Natural killer cell (primary cell): ENCODE data around the gene SH3BP5. TPM values are rescaled to one million over a fixed set of nuclear protein-coding genes. Genes with fewer than 3 reads are reported as not detected.

Experiments
- ATAC-seq, 3 donors: fragments of 150-1000 bp in 2 of 3; fragments of 200-7000 bp in 1 of 3; cut with Tn5 transposase; 1 replicate in 1 of 3; 2 replicates in 2 of 3; pipeline ENCODE4 v1.10.0; 2021; ENCODE audit warnings: mild to moderate bottlenecking in 2 of 3, moderate library complexity in 2 of 3
- DNase-seq, 2 donors: peaks; one replicate each; pipeline versions ENCODE4 v3.0.0 to v3.0.0-alpha.2; 2013 to 2021; ENCODE audit warnings: mixed read lengths in 1 of 2
- H3K27ac ChIP-seq: one replicate; pipeline ENCODE4 v1.5.1; 2013; ENCODE audit warnings: mild to moderate bottlenecking, low read length
- H3K27me3 ChIP-seq: one replicate; pipeline ENCODE4 v1.6.1; 2013; ENCODE audit warnings: low read length; ENCODE audit not compliant: control insufficient read depth, insufficient read depth
- H3K36me3 ChIP-seq: one replicate; pipeline ENCODE4 v1.6.1; 2013; ENCODE audit warnings: low read length; ENCODE audit not compliant: control insufficient read depth, insufficient read depth
- H3K4me1 ChIP-seq: one replicate; pipeline ENCODE4 v1.6.1; 2013; ENCODE audit warnings: low read length; ENCODE audit not compliant: control insufficient read depth, insufficient read depth
- H3K4me3 ChIP-seq: one replicate; pipeline ENCODE4 v1.5.1; 2013; ENCODE audit warnings: low read length
- H3K9me3 ChIP-seq: one replicate; pipeline ENCODE4 v1.6.1; 2013; ENCODE audit warnings: low read length; ENCODE audit not compliant: control insufficient read depth, insufficient read depth
- H3K27ac Mint-ChIP-seq, 2 donors: one replicate each; pipeline ENCODE4 v1.8.0; 2022; ENCODE audit warnings: mild to moderate bottlenecking in 2 of 2, mixed read lengths in 2 of 2, moderate library complexity in 1 of 2
- H3K27me3 Mint-ChIP-seq, 2 donors: one replicate each; pipeline ENCODE4 v1.8.0; 2022; ENCODE audit warnings: low read depth in 2 of 2, mixed read lengths in 2 of 2
- H3K36me3 Mint-ChIP-seq: one replicate; pipeline ENCODE4 v1.8.0; 2022; ENCODE audit warnings: mixed read lengths
- H3K4me1 Mint-ChIP-seq, 2 donors: one replicate each; pipeline ENCODE4 v1.8.0; 2022; ENCODE audit warnings: mixed read lengths in 2 of 2
- H3K4me3 Mint-ChIP-seq: one replicate; pipeline ENCODE4 v1.8.0; 2022; ENCODE audit warnings: mild to moderate bottlenecking, moderate library complexity, mixed read lengths
- H3K9me3 Mint-ChIP-seq, 2 donors: one replicate each; pipeline ENCODE4 v1.8.0; 2022; ENCODE audit warnings: mixed read lengths in 2 of 2
- WGBS: methylation state at CpG from one replicate; pipeline ENCODE4 v1.1.7; 2013; ENCODE audit warnings: missing lambda C conversion rate; ENCODE audit not compliant: insufficient coverage; 5-methylcytosine and 5-hydroxymethylcytosine counted together
- intact Hi-C: fragments of 100-400 bp; cut with micrococcal nuclease; formaldehyde crosslinking; loops from one replicate; pipeline ENCODE4 v1.14.2; 2022
- total RNA-seq, 4 donors: library from RNA; stranded (reverse); fragments of 120-200 nt in 1 of 4; gene quantifications; one replicate each; pipeline versions ENCODE4 v1.2.3 to v1.2.4, GENCODE V29; 2013 to 2022
- TF ChIP-seq, protein P1 (sequence below): fragments of 200-600 bp; IDR thresholded peaks from one replicate; pipeline ENCODE4 v1.8.0; 2022; ENCODE audit warnings: antibody characterized with exemption

Gene SH3BP5
- total RNA-seq, 3 donors from 2014 or later (not counting 1 experiment from before 2014, with no cell fraction given), result 89.4 to 129 (median 91.0) TPM

DNA sequence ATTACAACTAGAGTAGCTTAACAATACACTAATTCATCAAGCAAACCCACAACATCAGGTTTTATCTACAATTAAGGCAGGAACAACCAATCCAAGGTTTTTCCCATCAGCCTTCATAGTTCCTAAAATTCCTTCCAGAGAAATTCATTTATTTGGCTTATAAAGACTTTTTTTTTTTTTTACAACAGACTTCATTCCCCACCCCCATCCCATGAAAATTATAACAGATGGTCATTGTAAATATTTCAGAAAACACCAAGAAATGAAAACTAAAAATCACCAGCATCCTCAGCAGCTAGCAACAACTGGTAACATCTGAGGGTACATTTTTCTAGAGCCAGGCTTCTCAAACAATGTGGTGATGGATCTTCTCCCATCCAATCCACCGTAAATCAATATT is 11.0 kb downstream of the SH3BP5 start:
- intact Hi-C loops, result no loop called here
- TF ChIP-seq, protein P1, sequence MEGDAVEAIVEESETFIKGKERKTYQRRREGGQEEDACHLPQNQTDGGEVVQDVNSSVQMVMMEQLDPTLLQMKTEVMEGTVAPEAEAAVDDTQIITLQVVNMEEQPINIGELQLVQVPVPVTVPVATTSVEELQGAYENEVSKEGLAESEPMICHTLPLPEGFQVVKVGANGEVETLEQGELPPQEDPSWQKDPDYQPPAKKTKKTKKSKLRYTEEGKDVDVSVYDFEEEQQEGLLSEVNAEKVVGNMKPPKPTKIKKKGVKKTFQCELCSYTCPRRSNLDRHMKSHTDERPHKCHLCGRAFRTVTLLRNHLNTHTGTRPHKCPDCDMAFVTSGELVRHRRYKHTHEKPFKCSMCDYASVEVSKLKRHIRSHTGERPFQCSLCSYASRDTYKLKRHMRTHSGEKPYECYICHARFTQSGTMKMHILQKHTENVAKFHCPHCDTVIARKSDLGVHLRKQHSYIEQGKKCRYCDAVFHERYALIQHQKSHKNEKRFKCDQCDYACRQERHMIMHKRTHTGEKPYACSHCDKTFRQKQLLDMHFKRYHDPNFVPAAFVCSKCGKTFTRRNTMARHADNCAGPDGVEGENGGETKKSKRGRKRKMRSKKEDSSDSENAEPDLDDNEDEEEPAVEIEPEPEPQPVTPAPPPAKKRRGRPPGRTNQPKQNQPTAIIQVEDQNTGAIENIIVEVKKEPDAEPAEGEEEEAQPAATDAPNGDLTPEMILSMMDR, result no peak
- no peak for ATAC-seq
- H3K36me3 Mint-ChIP-seq, result no peaks in the 10 kb centered on the region
- Histone ChIP-seq H3K27ac (no peak overlapping the region), H3K27me3 (no peaks in the 10 kb centered on the region), H3K4me1 (peaks cover 21% of the 10 kb centered on the region), H3K36me3 (peaks cover 2% of the 10 kb centered on the region), H3K9me3 (no peaks in the 10 kb centered on the region), H3K4me3 (no peak overlapping the region)
- no peaks in the 10 kb centered on the region for H3K9me3 Mint-ChIP-seq
- no peak overlapping the region for H3K27ac Mint-ChIP-seq
- peaks cover 47 to 60% of the 10 kb centered on the region in 2 donors for H3K4me1 Mint-ChIP-seq
- no peak for DNase-seq
- no peaks in the 10 kb centered on the region for H3K27me3 Mint-ChIP-seq
- 88% methylated on average over 1 of the region's 1 CpG for WGBS
- no peak overlapping the region for H3K4me3 Mint-ChIP-seq

DNA sequence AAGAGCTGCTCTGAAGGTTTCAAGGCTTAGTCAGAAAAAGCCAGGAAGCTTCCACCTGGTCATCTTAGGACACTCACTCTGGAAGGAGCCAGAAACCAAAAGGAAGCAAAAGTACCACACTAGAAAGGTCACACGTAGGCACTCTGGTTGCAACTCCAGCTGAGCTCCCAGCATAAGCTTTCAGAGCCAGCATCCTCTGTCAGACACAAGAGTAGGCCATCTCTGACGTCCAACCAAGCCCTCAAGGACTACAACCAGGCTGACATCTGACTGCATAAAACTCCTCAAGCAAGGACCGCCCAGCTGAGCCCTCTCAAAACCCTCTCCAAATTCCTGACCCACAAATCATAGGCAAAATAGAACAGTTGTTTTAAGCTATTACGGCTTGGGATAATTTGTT is 12.8 kb downstream of the SH3BP5 start:
- H3K9me3 Mint-ChIP-seq, result no peaks in the 10 kb centered on the region
- Histone ChIP-seq H3K9me3 (no peaks in the 10 kb centered on the region), H3K36me3 (peaks cover 2% of the 10 kb centered on the region), H3K4me3 (no peak overlapping the region), H3K27me3 (no peaks in the 10 kb centered on the region), H3K4me1 (peaks cover 27% of the 10 kb centered on the region), H3K27ac (no peak overlapping the region)
- TF ChIP-seq, protein P1, result no peak
- peak overlapping the region; percentile 29 to 57 for H3K27ac Mint-ChIP-seq
- no peak for ATAC-seq
- 79% methylated on average over 3 of the region's 4 CpGs for WGBS
- H3K27me3 Mint-ChIP-seq, result no peaks in the 10 kb centered on the region
- peaks cover 49 to 60% of the 10 kb centered on the region in 2 donors for H3K4me1 Mint-ChIP-seq
- DNase-seq, result no peak
- no peak overlapping the region for H3K4me3 Mint-ChIP-seq
- intact Hi-C loops, result no loop called here
- no peaks in the 10 kb centered on the region for H3K36me3 Mint-ChIP-seq

DNA sequence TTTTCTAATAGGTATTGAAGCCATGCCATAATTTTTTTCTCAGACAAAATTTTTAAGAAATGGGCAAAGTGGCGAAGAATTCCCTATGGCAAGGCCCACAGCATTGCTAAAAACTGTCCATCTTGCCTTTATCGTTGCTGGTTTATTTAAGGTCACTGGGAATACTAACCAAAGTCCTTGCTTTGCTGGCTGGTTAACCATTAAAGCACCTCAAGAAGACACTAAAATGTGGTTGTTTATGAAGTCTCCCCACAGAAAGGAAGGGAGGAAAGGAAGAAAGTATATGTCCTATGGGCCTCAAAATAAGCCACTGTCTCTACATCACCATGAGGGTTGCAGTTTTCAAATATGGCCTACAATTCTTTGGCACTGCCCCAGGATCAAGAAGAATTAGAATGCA is 13.2 kb downstream of the SH3BP5 start:
- H3K4me1 Mint-ChIP-seq, result peaks cover 53 to 60% of the 10 kb centered on the region in 2 donors
- WGBS, result 100% methylated on average over 2 of the region's 2 CpGs
- no peak overlapping the region for H3K27ac ChIP-seq

More for the DNA sequence above, 13.2 kb downstream of the SH3BP5 start:
- DNase-seq (no peak), ATAC-seq (no peak)
- H3K27me3 ChIP-seq, result no peaks in the 10 kb centered on the region
- no peaks in the 10 kb centered on the region for H3K9me3 Mint-ChIP-seq
- no peak overlapping the region for H3K4me3 ChIP-seq
- peaks cover 29% of the 10 kb centered on the region for H3K4me1 ChIP-seq
- H3K27me3 Mint-ChIP-seq, result no peaks in the 10 kb centered on the region
- no peak overlapping the region for H3K4me3 Mint-ChIP-seq
- peaks cover 2% of the 10 kb centered on the region for H3K36me3 ChIP-seq
- peak overlapping the region; percentile 29 to 57 for H3K27ac Mint-ChIP-seq
- H3K9me3 ChIP-seq, result no peaks in the 10 kb centered on the region
- intact Hi-C loops, result no loop called here
- TF ChIP-seq, protein P1, result no peak
- H3K36me3 Mint-ChIP-seq, result no peaks in the 10 kb centered on the region
